Dermis microvascular lymphatic vessel endothelial cell (primary cell): ENCODE data around the gene MYOM1. TPM values are rescaled to one million over a fixed set of nuclear protein-coding genes. Genes with fewer than 3 reads are reported as not detected.
"Not testable (repeated sequence)": the region's sequence is repeated elsewhere in the genome, so short reads cannot be mapped to it uniquely, and the experiment has no call there.

Experiments
- DNase-seq, 2 donors: peaks; one replicate each; pipeline versions ENCODE4 v3.0.0 to v3.0.0-alpha.2; 2010; ENCODE audit warnings: low read depth in 2 of 2
- total RNA-seq: library from RNA; depleted of rRNA; stranded (reverse); fragments of >200 nt; gene quantifications from 2 replicates; pipeline ENCODE4 v1.2.1, GENCODE V29; 2014

The MYOM1 gene
- total RNA-seq, 1 donor from 2014 or later: 0.26 TPM

GRCh38 chr18:3221496-3221895, 1.7 kb upstream of the MYOM1 start:
- no peak for DNase-seq

DNA sequence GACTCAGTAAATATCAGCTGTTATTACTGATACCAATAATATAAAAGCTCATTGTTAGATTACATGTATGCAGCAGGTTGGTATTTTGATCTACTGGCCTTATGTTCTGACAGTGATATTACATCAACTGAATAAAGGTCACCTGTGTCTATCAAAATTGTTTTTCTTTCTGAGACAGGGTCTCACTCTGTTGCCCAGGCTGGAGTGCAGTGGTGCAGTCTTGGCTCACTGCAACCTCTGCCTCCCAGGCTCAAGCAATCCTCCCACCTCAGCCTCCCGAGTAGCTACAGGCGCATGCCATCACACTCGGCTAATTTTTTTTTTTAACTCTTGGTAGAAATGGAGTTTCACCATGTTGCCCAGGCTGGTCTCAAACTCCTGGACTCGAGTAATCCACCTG, 1.1 kb upstream of the MYOM1 start:
- DNase-seq: not testable (repeated sequence)

GRCh38 chr18:3219241-3219630, 532 bp downstream of the MYOM1 start:
- no peak for DNase-seq

- DNase-seq: no peak
Measured at GRCh38 chr18:3218819-3219218, 949 bp downstream of the MYOM1 start.

DNA sequence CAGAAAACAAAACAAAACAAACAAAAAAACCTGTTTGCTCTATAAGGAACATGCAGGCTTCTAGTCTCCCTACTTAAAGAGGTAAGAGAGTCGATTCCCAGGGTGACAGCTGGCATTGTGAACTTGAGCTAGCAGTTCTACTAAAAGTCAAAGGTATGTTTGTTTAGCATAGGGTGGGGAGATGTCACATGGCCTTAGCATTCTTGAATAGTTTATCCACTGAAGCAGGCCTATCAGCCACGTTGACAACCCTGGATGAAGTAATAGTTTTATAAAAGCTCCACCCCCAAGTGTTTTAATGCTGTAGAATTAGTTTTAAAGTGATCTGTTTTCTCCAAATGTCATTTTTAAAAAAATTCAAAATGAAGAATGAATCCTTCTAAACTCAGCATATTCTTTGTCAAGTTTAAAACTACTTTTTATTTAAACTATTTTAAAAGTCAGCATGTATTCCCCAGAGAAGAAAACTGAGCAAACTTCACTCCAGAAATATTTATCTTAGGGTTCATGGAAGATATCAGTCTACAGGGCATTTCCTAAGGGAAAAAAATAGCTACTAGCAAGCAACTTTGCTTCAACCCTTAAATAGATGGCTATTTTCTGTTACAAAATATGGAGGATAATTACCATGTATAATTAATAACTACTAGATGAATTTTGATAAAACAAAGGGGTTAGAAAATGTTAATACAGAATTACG, 1.7 kb downstream of the MYOM1 start:
- DNase-seq: no peak

GRCh38 chr18:3216987-3217386, 2.8 kb downstream of the MYOM1 start:
- DNase-seq: no peak

GRCh38 chr18:3214855-3215637, 4.7 kb downstream of the MYOM1 start:
- no peak for DNase-seq

DNA sequence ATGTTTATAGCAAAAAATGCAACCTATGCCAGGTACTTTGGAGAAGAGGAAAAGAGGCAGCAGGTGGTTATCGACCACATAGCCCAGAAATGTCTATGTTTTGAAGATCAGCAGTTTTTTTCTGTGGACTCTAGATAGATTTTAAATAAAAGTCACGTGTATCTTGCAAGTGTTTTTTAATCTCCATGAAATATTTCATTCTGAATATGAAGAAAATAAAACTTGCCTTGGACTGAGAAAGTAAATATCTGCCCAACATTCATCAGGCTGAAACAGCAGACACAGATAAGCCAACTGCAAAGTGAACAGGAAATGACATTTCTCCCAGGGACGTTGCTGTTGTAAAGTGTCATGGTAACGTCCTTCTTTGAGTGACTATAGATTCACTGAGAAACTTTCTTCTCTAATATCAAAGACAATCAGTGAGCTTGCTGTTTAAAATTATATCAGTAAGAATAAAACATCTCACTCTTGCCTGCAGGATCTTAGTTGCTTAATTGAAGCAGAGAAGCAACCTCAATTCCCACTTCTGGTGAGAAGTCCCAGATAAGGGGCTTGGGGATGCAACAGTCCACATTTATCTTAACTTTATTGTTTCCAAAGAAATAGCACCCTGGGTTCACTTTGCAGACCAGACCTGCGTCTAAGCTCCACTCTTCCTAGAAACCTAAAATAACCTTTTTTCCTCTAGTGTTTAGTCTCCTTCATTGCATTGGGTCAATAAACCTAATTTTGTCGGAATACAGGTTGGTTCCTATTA, 6.3 kb downstream of the MYOM1 start:
- peak; percentile 16 to 41 for DNase-seq

DNA sequence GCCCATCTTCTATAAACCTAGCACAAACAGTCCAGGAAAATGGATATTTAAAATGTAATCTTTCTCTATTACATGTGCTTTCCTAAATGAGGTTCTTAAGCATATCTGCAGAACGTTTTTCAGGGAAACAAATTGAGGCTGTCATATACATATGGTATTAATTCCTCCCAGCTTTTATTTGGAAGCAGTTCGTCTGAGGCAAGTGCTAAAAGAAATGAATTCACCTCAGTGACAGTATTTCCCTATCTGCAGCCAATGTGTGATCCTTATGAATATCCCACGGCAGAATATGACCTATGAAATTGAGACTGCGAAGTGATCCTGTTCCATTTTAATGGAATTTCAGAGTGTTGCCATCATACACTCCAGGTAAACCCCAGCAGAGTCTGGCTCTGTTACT, 7.1 kb downstream of the MYOM1 start:
- DNase-seq: no peak

GRCh38 chr18:3211236-3211992, 8.4 kb downstream of the MYOM1 start:
- DNase-seq: no peak

- DNase-seq: no peak
Measured at GRCh38 chr18:3209859-3210569, 9.8 kb downstream of the MYOM1 start.

- no peak for DNase-seq
Measured at GRCh38 chr18:3207565-3207964, 12.2 kb downstream of the MYOM1 start.

- no peak for DNase-seq
Measured at GRCh38 chr18:3205239-3205638, 14.5 kb downstream of the MYOM1 start.

GRCh38 chr18:3199942-3200645, 19.7 kb downstream of the MYOM1 start:
- DNase-seq: no peak

DNA sequence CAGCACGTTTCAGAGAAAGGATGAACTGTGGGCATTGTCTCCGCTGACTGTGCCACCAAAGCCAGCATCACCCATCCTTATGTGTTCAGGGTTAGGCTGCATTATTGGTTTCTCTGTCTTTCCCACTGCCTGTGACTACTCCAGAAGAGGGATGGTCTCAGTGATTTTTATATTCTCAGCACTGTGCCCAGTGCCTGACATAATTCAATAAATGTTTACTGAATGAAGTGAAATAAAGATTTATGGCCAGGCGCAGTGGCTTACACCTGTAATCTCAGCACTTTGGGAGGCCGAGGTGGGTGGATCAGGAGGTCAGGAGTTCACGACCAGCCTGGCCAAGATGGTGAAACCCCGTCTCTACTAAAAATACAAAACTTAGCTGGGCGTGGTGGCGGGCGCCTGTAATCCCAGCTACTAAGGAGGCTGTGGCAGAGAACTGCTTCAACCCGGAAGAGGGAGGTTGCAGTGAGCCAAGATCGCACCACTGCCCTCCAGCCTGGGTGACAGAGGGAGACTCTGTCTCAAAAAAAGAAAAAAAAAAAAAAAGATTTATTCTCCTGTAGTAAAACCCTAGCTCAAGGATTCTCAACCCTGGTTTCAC, 21.4 kb downstream of the MYOM1 start:
- not testable (repeated sequence) for DNase-seq

DNA sequence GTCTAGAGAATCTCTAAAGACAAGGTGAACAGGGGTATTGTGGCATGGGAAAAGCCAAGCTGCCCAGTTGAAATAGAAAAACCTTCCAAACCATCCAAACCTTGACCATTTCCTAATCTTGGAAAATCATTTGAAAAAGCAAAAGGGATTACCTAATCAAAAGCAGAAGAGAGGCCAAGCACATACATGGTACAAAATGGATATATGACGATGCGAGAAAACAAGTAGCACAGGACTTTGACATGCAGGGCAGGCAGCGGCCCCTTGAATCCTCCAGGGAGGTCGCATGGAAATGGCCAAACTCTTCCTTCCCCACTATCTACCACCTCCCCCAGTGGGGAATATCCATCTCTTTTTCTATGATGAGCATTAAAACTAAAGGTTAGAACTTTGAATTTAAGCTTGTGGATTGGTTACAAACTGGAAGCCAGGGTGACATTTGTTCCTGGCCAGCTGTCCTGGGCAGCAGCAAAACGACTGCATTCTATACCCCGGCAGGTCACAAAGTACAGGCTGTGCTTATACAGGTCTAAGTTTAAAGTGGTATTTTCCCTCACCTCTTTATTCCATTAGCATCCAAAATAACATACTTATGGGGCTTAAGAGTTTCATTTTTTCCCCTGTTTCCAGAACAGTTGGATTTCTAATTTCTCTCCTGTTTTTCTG, 24.7 kb downstream of the MYOM1 start:
- DNase-seq: no peak

- DNase-seq: no peak
Measured at GRCh38 chr18:3193331-3193730, 26.4 kb downstream of the MYOM1 start.

- no peak for DNase-seq
Measured at GRCh38 chr18:3192752-3193151, 27.0 kb downstream of the MYOM1 start.

DNA sequence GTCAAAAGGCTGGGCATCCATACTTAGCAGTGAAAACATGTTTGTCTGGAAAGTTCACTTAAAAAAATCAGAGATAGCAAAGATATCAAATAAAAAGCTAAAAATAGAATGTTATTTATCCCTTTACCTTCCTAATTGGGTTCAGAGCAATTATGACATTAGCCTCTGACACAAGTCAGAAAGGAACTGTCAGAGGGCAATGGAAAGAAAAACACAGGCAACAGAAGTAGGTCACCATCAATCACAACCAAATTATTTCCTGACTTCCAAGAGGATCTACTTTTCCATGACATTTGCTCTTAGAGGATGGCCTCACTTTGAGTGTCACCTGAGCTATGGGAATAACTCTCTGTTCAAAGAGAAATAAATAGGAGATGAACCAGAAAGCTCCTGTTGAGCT, 27.5 kb downstream of the MYOM1 start:
- DNase-seq: peak in 1 of 2 donors; percentile 10
